ENCODE measurements around the gene APOM.
A peak's percentile ranks its signal among the peaks of the same experiment; 100 is the strongest.

The APOM gene

DNA sequence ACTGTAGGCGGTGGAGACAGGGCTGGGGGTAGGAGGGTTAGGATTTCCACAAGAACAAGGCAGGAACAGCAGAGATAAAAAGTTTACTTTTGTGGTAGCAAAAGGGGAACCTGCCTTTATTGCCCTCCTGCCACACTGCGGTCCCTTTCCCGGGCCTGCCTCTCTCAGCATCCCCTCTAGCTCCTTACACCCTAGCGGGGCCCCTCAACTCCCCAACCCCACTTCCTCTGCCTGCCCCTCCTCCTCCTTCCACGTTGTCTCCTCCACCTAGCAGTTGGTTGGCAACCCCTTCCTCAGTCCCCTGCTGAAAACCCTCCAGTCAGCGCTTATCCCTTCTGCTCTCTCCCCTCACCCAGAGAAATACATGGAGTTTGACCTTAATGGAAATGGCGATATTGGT lies 39.9 kb upstream of the APOM start:
- CTCF ChIA-PET: interaction anchor here (3.7 kb wide), 1 partner anchor 17 kb away, joined by 22 read pairs; no protein-coding TSS in a partner anchor
- no peaks in the 10 kb centered on the region for H3K9me3 ChIP-seq (ENCODE audit: control insufficient read depth, insufficient read depth, low read depth, low read length)
- POLR2A ChIA-PET: no interaction called here
- TF ChIP-seq ZFHX2 (tag by site-specific recombination; conservative IDR thresholded peaks at IDR 0.05) (peak; percentile 29; the same call in 1 of the 2 replicates), ZNF677 (tag by site-specific recombination; IDR thresholded peaks at IDR 0.05) (no peak), ZBTB17 (tag by site-specific recombination; IDR thresholded peaks at IDR 0.05) (no peak)
- TF ChIP-seq, protein P1, sequence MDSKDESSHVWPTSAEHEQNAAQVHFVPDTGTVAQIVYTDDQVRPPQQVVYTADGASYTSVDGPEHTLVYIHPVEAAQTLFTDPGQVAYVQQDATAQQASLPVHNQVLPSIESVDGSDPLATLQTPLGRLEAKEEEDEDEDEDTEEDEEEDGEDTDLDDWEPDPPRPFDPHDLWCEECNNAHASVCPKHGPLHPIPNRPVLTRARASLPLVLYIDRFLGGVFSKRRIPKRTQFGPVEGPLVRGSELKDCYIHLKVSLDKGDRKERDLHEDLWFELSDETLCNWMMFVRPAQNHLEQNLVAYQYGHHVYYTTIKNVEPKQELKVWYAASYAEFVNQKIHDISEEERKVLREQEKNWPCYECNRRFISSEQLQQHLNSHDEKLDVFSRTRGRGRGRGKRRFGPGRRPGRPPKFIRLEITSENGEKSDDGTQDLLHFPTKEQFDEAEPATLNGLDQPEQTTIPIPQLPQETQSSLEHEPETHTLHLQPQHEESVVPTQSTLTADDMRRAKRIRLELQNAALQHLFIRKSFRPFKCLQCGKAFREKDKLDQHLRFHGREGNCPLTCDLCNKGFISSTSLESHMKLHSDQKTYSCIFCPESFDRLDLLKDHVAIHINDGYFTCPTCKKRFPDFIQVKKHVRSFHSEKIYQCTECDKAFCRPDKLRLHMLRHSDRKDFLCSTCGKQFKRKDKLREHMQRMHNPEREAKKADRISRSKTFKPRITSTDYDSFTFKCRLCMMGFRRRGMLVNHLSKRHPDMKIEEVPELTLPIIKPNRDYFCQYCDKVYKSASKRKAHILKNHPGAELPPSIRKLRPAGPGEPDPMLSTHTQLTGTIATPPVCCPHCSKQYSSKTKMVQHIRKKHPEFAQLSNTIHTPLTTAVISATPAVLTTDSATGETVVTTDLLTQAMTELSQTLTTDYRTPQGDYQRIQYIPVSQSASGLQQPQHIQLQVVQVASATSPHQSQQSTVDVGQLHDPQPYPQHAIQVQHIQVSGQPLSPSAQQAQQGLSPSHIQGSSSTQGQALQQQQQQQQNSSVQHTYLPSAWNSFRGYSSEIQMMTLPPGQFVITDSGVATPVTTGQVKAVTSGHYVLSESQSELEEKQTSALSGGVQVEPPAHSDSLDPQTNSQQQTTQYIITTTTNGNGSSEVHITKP (tag by site-specific recombination; IDR thresholded peaks at IDR 0.05): peak; percentile 95
- no peaks in the 10 kb centered on the region for H3K36me3 ChIP-seq (ENCODE audit: control insufficient read depth in 2 of 2, insufficient read depth in 1 of 2, low read length in 2 of 2)
- H3K4me1 ChIP-seq (ENCODE audit: control insufficient read depth, insufficient read depth, low read length): no peaks in the 10 kb centered on the region
- H3K27ac ChIP-seq (ENCODE audit: extremely low read depth, low read depth, low read length): no peak overlapping the region
- no peak overlapping the region for H3K4me3 ChIP-seq (ENCODE audit: low read depth, low read length)

DNA sequence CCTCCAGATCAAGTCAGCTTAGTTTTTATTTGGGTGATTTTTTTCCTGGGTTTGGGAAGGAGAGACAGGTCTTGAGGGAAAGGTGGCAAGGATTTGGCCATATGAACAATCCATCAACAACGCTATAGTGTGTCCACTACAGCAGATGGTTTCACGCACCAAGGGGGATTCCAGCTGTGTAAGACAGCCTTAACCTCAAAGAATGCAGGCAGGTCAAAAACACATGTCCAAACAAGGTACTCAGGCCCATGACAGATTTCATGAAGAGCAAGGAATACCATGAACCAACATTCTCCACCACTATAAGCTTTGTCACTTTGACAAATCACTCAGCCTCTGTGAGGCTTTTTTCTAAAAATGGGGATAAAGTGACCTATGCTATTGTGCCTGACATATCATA lies 38.7 kb upstream of the APOM start:
- ChIA-PET POLR2A (interaction anchor here (0.9 kb wide), 2 partner anchors 35 to 44 kb away, joined by 3 read pairs; partner anchors contain the start of gene C6orf47), CTCF (interaction anchor here (0.6 to 3.7 kb wide), 3 partner anchors 18 to 209 kb away, joined by 3 to 22 read pairs (median 3); no protein-coding TSS in a partner anchor)

More for the DNA sequence above, 38.7 kb upstream of the APOM start:
- TF ChIP-seq ZIC2 (tag by site-specific recombination; IDR thresholded peaks at IDR 0.05) (no peak), ZNF510 (tag by site-specific recombination; IDR thresholded peaks at IDR 0.05; ENCODE audit: insufficient replicate concordance) (no peak), ZNF133 (tag by site-specific recombination; IDR thresholded peaks at IDR 0.05) (no peak), ZNF768 (tag by site-specific recombination; IDR thresholded peaks at IDR 0.05) (no peak), ZNF239 (tag by site-specific recombination; IDR thresholded peaks at IDR 0.05) (no peak), ZBTB17 (tag by site-specific recombination; IDR thresholded peaks at IDR 0.05) (no peak), ZNF654 (tag by site-specific recombination; IDR thresholded peaks at IDR 0.05; ENCODE audit: low read depth) (no peak), ZNF223 (tag by site-specific recombination; IDR thresholded peaks at IDR 0.05) (no peak), ZNF629 (tag by site-specific recombination; IDR thresholded peaks at IDR 0.05) (no peak), ZNF560 (tag by site-specific recombination; IDR thresholded peaks at IDR 0.05; ENCODE audit: borderline replicate concordance) (no peak), ZNF600 (tag by site-specific recombination; IDR thresholded peaks at IDR 0.05) (no peak), TRIM28 (IDR thresholded peaks at IDR 0.05; ENCODE audit: borderline replicate concordance, low read length) (no peak), ZNF830 (tag by site-specific recombination; IDR thresholded peaks at IDR 0.05; ENCODE audit: low read depth) (no peak), ZNF394 (tag by site-specific recombination; IDR thresholded peaks at IDR 0.05; ENCODE audit: borderline replicate concordance) (no peak)
- TF ChIP-seq, protein P2, sequence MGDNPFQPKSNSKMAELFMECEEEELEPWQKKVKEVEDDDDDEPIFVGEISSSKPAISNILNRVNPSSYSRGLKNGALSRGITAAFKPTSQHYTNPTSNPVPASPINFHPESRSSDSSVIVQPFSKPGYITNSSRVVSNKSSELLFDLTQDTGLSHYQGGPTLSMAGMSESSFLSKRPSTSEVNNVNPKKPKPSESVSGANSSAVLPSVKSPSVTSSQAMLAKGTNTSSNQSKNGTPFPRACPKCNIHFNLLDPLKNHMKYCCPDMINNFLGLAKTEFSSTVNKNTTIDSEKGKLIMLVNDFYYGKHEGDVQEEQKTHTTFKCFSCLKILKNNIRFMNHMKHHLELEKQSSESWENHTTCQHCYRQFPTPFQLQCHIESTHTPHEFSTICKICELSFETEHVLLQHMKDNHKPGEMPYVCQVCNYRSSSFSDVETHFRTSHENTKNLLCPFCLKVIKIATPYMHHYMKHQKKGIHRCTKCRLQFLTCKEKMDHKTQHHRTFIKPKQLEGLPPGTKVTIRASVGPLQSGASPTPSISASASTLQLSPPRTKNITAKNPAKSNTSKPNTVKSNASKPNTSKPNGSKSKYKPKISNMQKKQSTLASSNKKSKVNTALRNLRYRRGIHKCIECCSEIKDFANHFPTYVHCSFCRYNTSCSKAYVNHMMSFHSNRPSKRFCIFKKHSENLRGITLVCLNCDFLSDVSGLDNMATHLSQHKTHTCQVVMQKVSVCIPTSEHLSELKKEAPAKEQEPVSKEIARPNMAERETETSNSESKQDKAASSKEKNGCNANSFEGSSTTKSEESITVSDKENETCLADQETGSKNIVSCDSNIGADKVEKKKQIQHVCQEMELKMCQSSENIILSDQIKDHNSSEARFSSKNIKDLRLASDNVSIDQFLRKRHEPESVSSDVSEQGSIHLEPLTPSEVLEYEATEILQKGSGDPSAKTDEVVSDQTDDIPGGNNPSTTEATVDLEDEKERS (tag by site-specific recombination; IDR thresholded peaks at IDR 0.05): no peak
- TF ChIP-seq, protein P3, sequence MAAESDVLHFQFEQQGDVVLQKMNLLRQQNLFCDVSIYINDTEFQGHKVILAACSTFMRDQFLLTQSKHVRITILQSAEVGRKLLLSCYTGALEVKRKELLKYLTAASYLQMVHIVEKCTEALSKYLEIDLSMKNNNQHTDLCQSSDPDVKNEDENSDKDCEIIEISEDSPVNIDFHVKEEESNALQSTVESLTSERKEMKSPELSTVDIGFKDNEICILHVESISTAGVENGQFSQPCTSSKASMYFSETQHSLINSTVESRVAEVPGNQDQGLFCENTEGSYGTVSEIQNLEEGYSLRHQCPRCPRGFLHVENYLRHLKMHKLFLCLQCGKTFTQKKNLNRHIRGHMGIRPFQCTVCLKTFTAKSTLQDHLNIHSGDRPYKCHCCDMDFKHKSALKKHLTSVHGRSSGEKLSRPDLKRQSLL (tag by site-specific recombination; IDR thresholded peaks at IDR 0.05): no peak
- no peaks in the 10 kb centered on the region for H3K9me3 ChIP-seq (ENCODE audit: control insufficient read depth, insufficient read depth, low read depth, low read length)
- H3K4me3 ChIP-seq (ENCODE audit: low read depth, low read length): no peak overlapping the region
- peaks cover 0 to 8% of the 10 kb centered on the region in 2 experiments; a peak in 1 of 3 replicates for H3K36me3 ChIP-seq (ENCODE audit: control insufficient read depth in 2 of 2, insufficient read depth in 1 of 2, low read length in 2 of 2)
- H3K4me1 ChIP-seq (ENCODE audit: control insufficient read depth, insufficient read depth, low read length): peaks cover under 1% of the 10 kb centered on the region; the same call in 1 of the 2 replicates
- H3K27ac ChIP-seq (ENCODE audit: extremely low read depth, low read depth, low read length): no peak overlapping the region

All from HEK293 (cell line).